Stimulated activated CD8-positive, alpha-beta memory T cell treated with anti-CD3 and anti-CD28 coated beads, Interleukin-15, amount 100 ng/mL, for 24 hours (primary cell): Measurements from ENCODE around the gene DNMBP.
"Not testable (repeated sequence)": the region's sequence is repeated elsewhere in the genome, so short reads cannot be mapped to it uniquely, and the experiment has no call there.

Experiments
- DNase-seq: peaks from one replicate; pipeline ENCODE4 v3.0.0-alpha.2; 2020; ENCODE audit warnings: low read depth

The DNMBP gene

GRCh38 chr10:99917963-99918825 is 91.6 kb downstream of the DNMBP start:
- DNase-seq, result no peak

DNA sequence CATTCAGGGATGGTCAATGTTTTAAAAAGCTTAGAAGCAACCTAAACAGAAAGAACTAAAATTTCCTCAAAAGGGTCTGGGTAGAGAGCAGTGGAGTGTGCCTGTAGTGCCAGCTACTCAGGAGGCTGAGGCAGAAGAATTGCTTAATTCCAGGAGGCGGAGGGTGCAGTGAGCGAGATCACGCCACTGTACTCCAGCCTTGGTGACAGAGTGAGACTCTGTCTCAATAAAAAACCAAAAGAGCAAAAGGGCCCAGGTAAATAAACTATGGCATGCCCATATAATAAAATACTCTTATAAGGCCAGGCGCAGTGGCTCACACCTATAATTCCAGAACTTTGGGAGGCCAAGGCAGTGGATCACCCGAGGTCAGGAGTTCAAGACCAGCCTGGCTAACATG is 93.0 kb downstream of the DNMBP start:
- no peak for DNase-seq

DNA sequence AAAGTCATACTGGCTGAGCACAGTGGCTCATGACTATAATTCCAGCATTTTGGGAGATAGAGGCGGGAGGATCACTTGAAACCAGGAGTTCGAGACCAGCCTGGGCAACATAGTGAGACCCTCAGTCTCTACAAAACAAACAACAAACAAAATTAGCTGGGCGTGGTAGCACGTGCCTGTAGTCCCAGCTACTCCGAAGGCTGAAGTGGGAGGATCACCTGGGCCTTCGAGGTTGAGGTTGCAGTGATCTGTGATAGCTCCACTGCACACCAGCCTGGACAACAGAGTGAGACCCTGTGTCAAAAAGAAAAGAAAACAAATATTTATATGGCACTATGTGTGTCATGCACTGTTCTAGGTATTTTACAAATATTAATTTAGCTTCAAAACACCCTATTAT is 94.3 kb downstream of the DNMBP start:
- DNase-seq, result no peak

DNA sequence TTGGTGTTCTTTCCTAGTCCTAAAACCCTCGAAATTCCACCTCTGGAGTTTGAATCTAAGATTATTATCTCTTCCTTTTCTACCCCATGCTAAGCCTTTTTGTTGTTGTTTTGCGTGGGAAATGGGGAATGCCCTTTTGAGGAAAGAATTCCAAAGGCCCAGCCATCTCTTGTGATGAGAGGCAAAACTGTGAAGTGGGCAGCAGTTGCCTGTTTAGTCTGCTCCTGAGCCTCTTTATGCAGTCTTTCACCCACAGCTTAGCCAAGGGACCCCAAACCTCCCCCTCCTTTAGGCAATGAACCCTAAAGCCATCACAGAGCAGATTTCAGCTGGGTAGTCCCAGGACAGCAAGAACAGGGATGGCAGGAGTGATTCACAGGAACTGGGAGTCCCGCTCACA is 95.5 kb downstream of the DNMBP start:
- no peak for DNase-seq

DNA sequence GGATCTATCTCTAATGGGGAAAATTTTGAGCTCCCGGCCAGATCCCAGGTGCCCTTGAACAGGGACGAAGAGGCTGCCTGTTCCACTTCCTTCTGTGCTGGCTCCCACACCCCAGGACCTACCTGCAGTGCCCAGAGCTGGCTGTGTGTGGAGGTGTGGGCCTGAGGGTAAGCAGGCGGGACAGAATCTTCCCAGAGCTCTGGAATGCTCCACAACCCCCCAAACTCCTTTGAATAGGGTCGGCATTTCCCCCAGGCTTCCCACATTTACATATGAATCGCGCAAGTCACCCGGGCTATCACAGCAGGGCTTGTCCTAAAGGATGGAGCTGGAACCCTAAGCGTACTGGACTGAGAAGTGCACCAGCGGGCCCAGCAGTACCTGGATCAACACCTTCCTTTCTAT is 95.9 kb downstream of the DNMBP start:
- DNase-seq, result no peak

GRCh38 chr10:99912041-99912440 is 97.7 kb downstream of the DNMBP start:
- DNase-seq, result no peak

GRCh38 chr10:99908512-99908911 is 101.2 kb downstream of the DNMBP start:
- DNase-seq, result no peak

DNA sequence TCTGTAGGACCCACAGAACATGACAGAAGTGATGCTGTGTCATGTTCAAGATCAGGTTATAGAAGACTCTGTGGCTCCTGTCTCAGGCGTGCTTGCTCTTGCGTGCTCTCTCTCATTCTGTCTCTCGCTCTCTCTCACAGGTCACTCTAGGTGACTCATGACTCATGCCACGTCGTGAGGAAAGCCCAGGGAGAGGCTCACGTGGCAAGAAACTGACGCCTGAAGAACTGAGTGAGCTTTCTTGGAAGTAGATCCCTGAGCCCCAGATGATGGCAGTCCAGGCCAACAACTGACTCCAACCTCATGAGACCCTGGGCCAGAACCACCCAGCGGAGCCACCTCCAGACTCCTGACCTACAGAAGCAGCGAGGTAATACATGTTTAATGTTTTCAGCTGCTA is 103.3 kb downstream of the DNMBP start:
- no peak for DNase-seq

- DNase-seq, result no peak
Measured at GRCh38 chr10:99905971-99906370, 103.8 kb downstream of the DNMBP start.

- DNase-seq, result no peak
Measured at GRCh38 chr10:99895867-99896266, 113.9 kb downstream of the DNMBP start.

DNA sequence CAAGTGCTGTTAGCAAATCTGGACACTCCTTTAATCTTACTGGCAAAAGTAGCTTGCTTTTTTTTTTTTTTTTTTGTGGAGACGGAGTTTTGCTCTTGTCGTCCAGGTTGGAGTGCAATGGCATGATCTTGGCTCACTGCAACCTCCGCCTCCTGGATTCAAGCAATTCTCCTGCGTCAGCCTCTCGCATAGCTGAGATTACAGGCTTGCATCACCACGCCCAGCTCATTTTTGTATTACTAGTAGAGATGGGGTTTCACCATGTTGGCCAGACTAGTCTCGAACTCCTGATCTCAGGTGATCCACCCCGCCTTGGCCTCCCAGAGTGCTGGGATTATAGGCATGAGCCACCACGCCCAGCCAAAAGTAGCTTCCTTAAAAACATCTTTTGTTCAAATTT is 114.7 kb downstream of the DNMBP start:
- DNase-seq, result not testable (repeated sequence)

GRCh38 chr10:99894613-99895012 is 115.1 kb downstream of the DNMBP start:
- DNase-seq, result no peak

- DNase-seq, result no peak
Measured at GRCh38 chr10:99888622-99889021, 121.1 kb downstream of the DNMBP start.

DNA sequence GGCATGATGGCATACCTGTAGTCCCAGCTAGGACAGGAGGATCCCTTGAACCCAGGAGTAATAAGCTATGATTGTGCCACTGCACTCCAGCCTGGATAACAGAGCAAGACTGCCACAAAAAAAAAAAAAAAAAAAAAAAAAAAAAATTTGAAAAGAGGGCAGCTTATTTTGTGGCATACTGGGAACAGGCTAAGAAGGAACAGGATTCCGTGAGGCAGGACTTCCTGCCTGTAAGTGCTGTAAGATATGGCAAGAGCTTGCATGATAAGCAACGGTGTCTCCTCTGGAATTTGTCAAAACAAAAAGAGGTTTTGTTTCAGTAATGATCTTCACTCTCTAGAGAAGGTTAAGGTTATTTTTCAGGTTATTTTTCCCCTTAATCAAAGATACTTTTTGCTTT is 126.2 kb downstream of the DNMBP start:
- no peak for DNase-seq

DNA sequence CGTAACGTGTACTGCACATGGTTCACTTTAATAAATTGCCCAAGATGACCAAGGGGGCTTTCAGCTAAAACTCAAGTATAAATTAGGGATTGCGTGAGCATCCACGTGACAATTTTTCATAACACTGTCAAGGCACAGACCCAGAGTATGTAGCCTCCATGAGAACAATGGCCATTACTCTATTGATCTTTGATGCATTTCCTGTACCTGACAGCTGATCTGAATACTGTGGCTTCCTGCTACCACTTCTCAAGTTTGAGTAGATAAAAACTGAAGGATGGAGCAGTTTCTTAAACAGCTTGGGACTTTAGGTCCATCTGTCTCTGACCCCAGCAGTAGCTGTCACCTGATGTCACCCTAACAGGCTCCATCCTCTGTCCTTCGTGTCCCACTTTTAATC is 128.4 kb downstream of the DNMBP start:
- no peak for DNase-seq

DNA sequence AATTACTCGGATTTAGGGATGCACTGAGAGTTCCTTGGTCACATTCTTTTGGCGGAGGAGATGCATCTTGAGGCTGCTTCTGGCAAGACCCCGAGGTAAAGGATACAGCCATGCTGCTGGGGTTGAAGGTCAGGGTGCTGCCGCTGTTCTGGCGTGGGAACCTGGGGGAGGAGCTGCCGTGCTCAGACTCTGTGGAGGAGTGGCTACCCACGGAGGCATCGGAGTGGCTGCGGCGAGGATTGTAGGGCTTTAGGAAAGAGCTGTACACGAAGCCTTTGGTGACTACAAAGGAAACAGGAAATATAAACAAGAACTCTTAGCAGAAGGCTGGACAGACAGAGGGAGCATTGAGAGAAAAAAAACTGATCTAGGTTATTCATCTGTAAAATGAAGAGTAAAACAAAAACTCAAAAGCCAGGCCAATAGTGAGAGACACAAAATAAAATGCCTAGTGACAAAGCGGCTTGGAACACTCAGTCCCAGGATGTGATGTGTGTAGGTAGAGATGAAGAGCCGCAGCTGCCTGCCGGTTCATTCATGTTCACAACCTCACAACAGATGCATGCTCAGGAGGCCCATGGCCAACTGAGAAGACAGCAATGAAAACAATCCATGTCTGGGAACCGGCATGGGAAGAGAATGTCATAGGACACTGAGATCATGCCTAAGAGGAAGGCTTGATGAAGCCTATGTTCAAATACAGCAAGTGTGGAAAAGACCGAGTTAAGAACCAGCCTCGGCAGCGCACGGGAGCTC is 129.5 kb downstream of the DNMBP start:
- no peak for DNase-seq

- no peak for DNase-seq
Measured at GRCh38 chr10:99875473-99875872, 134.3 kb downstream of the DNMBP start.

GRCh38 chr10:99874341-99875085 is 135.2 kb downstream of the DNMBP start:
- DNase-seq, result no peak

DNA sequence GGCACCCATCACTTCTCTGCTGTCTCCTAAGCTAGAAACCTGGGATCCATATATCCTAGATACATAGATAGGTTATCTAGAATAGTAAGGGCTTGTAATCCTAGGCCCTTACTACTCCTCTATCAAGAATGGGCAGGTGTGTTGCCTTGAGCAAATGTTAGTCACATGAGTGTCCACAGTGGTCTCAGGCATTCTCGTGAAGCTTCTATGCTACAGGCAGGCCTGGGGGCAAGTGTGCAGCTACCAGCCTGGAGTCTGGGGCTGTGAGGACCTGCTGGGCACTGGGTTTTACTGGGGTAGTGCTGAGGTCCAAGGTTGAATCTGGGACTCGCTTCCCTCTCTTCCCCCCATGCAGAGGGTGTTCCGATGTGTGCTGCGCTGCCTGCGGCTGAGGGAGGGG is 135.9 kb downstream of the DNMBP start:
- DNase-seq, result no peak

DNA sequence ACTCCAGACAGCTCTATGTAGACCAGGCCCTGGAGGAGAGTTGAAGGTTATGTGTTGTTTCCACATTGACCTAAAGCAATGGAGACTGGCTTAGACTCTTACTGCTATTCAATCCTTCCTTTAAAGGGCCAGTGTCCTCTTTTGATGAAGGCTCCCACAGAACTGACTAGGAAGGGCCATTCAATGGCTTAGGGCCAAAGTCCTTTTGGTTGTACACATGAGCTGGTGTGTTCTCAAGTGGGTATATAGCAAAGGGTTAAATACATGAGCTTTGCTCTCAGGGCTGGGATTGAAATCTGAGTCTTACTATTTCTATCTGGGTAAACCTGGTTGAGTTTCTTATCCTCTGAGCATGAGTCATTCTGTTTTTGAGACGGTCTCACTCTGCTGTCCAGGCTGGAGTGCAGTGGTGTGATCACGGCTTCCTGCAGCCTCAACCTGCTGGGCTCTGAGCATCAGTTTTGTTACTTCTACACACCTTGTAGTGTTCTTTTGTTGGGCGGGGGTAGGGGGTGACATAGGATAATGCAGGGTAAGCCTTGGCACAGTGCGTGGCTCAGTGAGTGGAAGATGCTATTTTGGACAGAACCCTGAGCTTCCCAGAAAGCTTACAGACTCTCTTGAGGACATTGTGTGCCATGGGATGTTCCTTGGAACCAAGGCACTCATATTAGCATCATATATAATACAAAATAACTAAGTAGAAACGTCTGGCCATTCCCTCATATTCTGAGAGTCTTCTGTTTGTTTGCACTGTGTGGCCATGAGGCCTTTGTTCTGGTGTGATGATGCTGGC is 137.2 kb downstream of the DNMBP start:
- DNase-seq, result no peak

DNA sequence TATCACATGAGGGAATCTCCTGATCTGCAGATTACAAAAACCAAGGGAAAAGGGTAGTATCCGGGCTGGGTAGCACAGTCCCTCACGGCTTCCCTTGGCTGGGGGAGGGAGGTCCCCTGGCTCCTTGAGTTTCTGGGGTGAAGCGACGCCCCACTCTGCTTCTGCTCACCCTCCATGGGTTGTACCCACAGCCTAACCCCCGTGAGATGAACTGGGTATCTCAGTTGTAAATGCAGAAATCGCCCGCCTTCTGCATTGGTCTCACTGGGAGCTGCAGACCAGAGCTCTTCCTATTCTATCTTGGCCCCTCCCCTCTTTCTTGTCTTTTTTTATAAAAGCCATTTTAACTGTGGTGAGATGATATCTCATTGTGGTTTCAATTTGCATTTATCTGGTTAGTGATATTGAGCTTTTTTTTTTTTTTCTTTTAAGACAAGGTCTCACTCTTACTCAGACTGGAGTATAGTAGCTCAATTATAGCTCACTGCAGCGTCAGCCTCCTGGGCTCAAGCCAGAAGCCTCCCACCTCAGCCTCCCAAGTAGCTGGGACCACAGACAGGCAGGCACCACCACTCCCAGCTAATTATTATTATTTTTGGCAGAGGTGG is 139.5 kb downstream of the DNMBP start:
- DNase-seq, result no peak
